Measurements from ENCODE around the gene ADAMTS16. TPM values are rescaled to one million over a fixed set of nuclear protein-coding genes. Genes with fewer than 3 reads are reported as not detected.
A peak's percentile ranks its signal among the peaks of the same experiment; 100 is the strongest.

The ADAMTS16 gene
- total and polyA plus RNA-seq, 4 donors, result 5.0 to 12.3 (median 6.5) TPM

DNA sequence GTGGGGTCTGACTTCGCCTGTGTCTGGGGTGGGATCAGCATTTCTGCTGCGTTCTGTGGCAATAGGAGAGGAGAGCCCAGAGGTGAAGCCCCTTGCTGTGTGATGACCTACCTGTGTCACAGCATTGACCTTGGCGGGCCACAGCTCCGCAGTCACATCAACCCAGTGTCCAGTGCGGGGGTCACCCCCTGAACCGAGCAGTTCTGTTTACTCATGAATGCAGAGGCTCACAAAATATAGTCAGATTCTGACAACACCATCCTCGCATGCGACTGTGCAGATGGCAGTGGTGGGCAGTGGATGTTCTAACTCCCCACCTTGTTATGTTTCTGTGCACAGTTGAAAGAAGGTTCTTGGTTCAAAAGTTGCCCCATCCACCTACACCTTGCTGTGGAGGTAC, 100.1 kb downstream of the ADAMTS16 start:
- H3K27ac ChIP-seq (ENCODE audit: low read depth, low read length), result no peak overlapping the region
- H3K9me3 ChIP-seq (ENCODE audit: control insufficient read depth, insufficient read depth, low read length), result no peaks in the 10 kb centered on the region
- H3K27me3 ChIP-seq (ENCODE audit: control insufficient read depth, insufficient read depth, low read length), result no peaks in the 10 kb centered on the region
- WGBS (ENCODE audit: insufficient coverage), result 95% methylated on average over 5 of the region's 8 CpGs
- no peaks in the 10 kb centered on the region for H3K4me1 ChIP-seq (ENCODE audit: control insufficient read depth, insufficient read depth, low read length)
- H3K4me3 ChIP-seq (ENCODE audit: low read depth, low read length), result no peak overlapping the region
- no peak for DNase-seq (ENCODE audit: low read depth in 4 of 6, low spot score in 6 of 6)
- no peaks in the 10 kb centered on the region for H3K36me3 ChIP-seq (ENCODE audit: control insufficient read depth, insufficient read depth, low read length)

DNA sequence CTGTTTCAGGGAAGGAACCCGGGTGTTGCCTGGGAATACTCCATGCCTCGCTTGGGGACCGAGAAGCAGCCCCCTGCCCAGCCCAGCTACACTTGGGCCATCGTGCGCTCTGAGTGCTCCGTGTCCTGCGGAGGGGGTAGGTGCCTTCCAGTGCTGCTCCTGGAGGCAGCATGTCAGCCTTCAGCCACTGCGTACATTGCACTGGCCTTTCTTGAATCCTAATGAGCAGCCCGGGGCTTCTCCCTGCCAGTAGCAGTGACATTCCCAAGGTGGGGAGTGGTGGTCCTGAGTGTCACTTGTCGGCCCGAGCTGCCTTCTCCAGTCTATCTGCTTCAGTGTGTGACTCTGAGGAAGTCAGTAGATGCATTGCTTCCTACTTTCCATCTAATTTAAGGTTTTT, 101.9 kb downstream of the ADAMTS16 start:
- Histone ChIP-seq H3K27me3 (ENCODE audit: control insufficient read depth, insufficient read depth, low read length) (no peaks in the 10 kb centered on the region), H3K27ac (ENCODE audit: low read depth, low read length) (no peak overlapping the region), H3K4me3 (ENCODE audit: low read depth, low read length) (no peak overlapping the region), H3K36me3 (ENCODE audit: control insufficient read depth, insufficient read depth, low read length) (no peaks in the 10 kb centered on the region), H3K9me3 (ENCODE audit: control insufficient read depth, insufficient read depth, low read length) (no peaks in the 10 kb centered on the region), H3K4me1 (ENCODE audit: control insufficient read depth, insufficient read depth, low read length) (no peaks in the 10 kb centered on the region)
- WGBS (ENCODE audit: insufficient coverage), result 88% methylated on average over 5 of the region's 11 CpGs
- DNase-seq (ENCODE audit: low read depth in 4 of 6, low spot score in 6 of 6), result no peak

DNA sequence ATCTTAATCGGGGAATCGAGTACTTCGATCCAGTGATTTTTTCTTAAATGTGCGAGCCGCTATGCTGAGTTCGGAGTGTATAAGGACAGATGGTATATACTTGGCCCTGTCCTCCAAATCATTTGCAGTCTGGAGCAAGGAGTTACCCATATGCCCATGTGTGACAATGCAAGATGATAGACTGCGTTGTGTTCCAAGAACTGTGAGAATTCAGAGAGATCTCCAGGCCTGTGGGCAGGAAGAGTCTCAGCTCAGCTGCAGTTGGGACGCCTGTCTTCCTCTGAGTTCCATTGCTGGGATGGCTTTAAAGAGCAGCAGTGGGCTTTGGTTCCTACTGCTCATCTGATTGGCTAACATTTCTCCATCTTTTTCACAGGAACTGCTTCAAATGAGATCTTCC, 106.6 kb downstream of the ADAMTS16 start:
- Histone ChIP-seq H3K36me3 (ENCODE audit: control insufficient read depth, insufficient read depth, low read length) (no peaks in the 10 kb centered on the region), H3K27me3 (ENCODE audit: control insufficient read depth, insufficient read depth, low read length) (no peaks in the 10 kb centered on the region), H3K4me3 (ENCODE audit: low read depth, low read length) (no peak overlapping the region), H3K9me3 (ENCODE audit: control insufficient read depth, insufficient read depth, low read length) (no peaks in the 10 kb centered on the region), H3K27ac (ENCODE audit: low read depth, low read length) (no peak overlapping the region), H3K4me1 (ENCODE audit: control insufficient read depth, insufficient read depth, low read length) (no peaks in the 10 kb centered on the region)
- peak in 1 of 6 donors; percentile 93 for DNase-seq (ENCODE audit: low read depth in 4 of 6, low spot score in 6 of 6)
- 93% methylated on average over 8 of the region's 8 CpGs for WGBS (ENCODE audit: insufficient coverage)

DNA sequence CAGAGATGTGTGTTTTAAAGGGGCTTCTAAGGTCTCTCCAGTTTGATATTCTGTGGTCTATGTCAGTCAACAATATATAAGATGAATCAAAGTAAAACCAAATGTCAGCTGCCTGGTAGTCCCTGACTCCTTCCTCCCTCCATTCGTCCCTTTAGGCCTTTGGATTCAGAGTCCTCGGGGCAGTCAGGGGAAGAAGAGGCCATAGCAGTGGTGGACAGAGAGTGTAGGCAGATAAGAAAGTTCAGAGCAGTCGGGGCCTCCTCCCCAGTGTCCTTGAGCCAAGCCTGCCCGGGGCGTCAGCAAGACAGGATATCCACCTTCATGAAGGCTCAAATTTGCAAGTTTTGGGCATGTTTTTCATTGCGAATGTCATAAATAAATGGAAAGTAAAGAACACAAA, 110.6 kb downstream of the ADAMTS16 start:
- Histone ChIP-seq H3K27ac (ENCODE audit: low read depth, low read length) (no peak overlapping the region), H3K9me3 (ENCODE audit: control insufficient read depth, insufficient read depth, low read length) (peaks cover 9% of the 10 kb centered on the region), H3K36me3 (ENCODE audit: control insufficient read depth, insufficient read depth, low read length) (no peaks in the 10 kb centered on the region), H3K4me1 (ENCODE audit: control insufficient read depth, insufficient read depth, low read length) (no peaks in the 10 kb centered on the region), H3K4me3 (ENCODE audit: low read depth, low read length) (no peak overlapping the region), H3K27me3 (ENCODE audit: control insufficient read depth, insufficient read depth, low read length) (no peaks in the 10 kb centered on the region)
- no peak for DNase-seq (ENCODE audit: low read depth in 4 of 6, low spot score in 6 of 6)
- WGBS (ENCODE audit: insufficient coverage), result 96% methylated on average over 3 of the region's 6 CpGs

DNA sequence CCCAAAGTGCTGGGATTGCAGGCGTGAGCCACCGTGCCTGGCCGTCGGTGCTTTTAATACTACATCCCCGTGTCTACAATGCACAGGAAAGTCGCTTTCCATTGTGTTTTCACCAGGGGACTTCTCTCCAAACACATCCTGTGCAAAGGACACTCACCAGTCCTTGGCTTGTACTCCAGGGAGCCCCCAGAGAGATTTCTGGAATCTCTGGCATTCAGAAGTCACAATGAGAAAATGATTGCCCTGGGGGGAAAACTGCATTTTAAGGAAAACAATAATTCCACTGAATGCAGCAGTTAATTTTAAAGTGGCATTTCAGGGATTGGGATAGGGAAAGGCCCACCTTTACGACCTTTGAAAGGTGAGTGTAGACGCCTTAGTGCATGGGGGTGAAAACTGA, 112.0 kb downstream of the ADAMTS16 start:
- no peaks in the 10 kb centered on the region for H3K36me3 ChIP-seq (ENCODE audit: control insufficient read depth, insufficient read depth, low read length)
- DNase-seq (ENCODE audit: low read depth in 4 of 6, low spot score in 6 of 6), result no peak
- WGBS (ENCODE audit: insufficient coverage), result 90% methylated on average over 8 of the region's 8 CpGs
- peaks cover 9% of the 10 kb centered on the region for H3K9me3 ChIP-seq (ENCODE audit: control insufficient read depth, insufficient read depth, low read length)
- H3K27me3 ChIP-seq (ENCODE audit: control insufficient read depth, insufficient read depth, low read length), result no peaks in the 10 kb centered on the region
- no peak overlapping the region for H3K4me3 ChIP-seq (ENCODE audit: low read depth, low read length)
- H3K27ac ChIP-seq (ENCODE audit: low read depth, low read length), result no peak overlapping the region
- no peaks in the 10 kb centered on the region for H3K4me1 ChIP-seq (ENCODE audit: control insufficient read depth, insufficient read depth, low read length)

DNA sequence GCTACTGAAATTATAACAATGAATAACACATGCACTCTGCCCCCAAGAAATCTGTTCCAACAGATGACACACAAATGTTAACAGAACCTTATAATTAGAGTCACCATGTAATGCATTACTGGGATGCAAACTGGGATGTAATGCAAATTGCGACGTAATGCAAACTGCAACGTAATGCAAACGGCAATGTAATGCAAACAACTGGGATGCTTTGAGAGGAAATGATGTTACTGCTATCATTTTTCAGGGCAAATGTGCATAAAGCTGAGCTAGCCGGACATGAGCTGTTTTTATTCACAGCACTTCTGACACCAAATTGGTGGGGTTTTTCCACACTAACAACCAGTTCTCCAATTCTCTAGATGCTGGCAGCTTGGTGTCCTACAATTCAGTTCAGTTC, 117.2 kb downstream of the ADAMTS16 start:
- H3K27ac ChIP-seq (ENCODE audit: low read depth, low read length), result no peak overlapping the region
- H3K27me3 ChIP-seq (ENCODE audit: control insufficient read depth, insufficient read depth, low read length), result no peaks in the 10 kb centered on the region
- DNase-seq (ENCODE audit: low read depth in 4 of 6, low spot score in 6 of 6), result no peak
- no peaks in the 10 kb centered on the region for H3K4me1 ChIP-seq (ENCODE audit: control insufficient read depth, insufficient read depth, low read length)
- H3K4me3 ChIP-seq (ENCODE audit: low read depth, low read length), result no peak overlapping the region
- 82% methylated on average over 5 of the region's 5 CpGs for WGBS (ENCODE audit: insufficient coverage)
- no peaks in the 10 kb centered on the region for H3K36me3 ChIP-seq (ENCODE audit: control insufficient read depth, insufficient read depth, low read length)
- peaks cover 9% of the 10 kb centered on the region for H3K9me3 ChIP-seq (ENCODE audit: control insufficient read depth, insufficient read depth, low read length)

DNA sequence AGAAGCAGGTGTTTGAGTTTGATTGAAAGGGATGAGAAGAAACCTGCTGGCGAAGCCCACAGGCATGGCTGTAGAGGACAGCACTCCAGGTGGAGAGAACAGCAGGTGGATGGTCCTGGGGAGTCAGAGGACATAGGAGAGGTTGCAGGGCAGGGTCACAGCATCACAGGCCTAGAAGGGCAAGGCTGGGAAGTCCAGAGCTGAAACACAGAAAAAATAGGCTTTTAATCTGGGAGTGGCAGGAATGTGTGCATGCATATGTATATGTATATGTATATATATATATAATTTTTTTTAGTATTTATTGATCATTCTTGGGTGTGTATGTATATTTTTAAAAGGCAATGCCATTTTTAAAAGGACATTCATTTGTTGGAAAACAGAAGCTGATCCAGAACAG, 118.4 kb downstream of the ADAMTS16 start:
- Histone ChIP-seq H3K4me1 (ENCODE audit: control insufficient read depth, insufficient read depth, low read length) (no peaks in the 10 kb centered on the region), H3K4me3 (ENCODE audit: low read depth, low read length) (no peak overlapping the region), H3K27ac (ENCODE audit: low read depth, low read length) (no peak overlapping the region), H3K36me3 (ENCODE audit: control insufficient read depth, insufficient read depth, low read length) (no peaks in the 10 kb centered on the region), H3K27me3 (ENCODE audit: control insufficient read depth, insufficient read depth, low read length) (no peaks in the 10 kb centered on the region), H3K9me3 (ENCODE audit: control insufficient read depth, insufficient read depth, low read length) (peaks cover 6% of the 10 kb centered on the region)
- WGBS (ENCODE audit: insufficient coverage), result 89% methylated on average over 1 of the region's 1 CpG
- DNase-seq (ENCODE audit: low read depth in 4 of 6, low spot score in 6 of 6), result no peak

DNA sequence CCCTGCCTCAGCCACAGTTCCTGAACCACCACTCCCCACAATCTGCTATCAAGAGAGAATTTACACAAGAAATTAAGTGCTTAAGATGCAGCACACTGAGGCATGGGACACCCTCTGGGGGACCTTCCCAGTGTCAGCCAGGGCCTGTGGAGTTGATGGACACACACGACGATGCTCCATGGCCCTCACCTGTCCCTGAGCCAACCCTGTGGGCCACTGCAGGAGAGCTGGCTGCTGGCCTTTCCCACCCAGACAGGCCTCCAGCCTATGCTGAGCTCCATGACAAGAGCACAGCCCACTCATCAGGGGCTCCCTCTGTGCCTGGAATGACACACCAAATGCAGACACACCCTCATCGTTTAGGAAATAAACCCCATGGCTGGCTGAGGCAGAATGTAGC, 124.6 kb downstream of the ADAMTS16 start:
- Histone ChIP-seq H3K27ac (ENCODE audit: low read depth, low read length) (no peak overlapping the region), H3K36me3 (ENCODE audit: control insufficient read depth, insufficient read depth, low read length) (no peaks in the 10 kb centered on the region), H3K4me1 (ENCODE audit: control insufficient read depth, insufficient read depth, low read length) (peaks cover 8% of the 10 kb centered on the region), H3K9me3 (ENCODE audit: control insufficient read depth, insufficient read depth, low read length) (no peaks in the 10 kb centered on the region), H3K27me3 (ENCODE audit: control insufficient read depth, insufficient read depth, low read length) (no peaks in the 10 kb centered on the region), H3K4me3 (ENCODE audit: low read depth, low read length) (no peak overlapping the region)
- WGBS (ENCODE audit: insufficient coverage), result 65% methylated on average over 3 of the region's 3 CpGs
- DNase-seq (ENCODE audit: low read depth in 4 of 6, low spot score in 6 of 6), result no peak

DNA sequence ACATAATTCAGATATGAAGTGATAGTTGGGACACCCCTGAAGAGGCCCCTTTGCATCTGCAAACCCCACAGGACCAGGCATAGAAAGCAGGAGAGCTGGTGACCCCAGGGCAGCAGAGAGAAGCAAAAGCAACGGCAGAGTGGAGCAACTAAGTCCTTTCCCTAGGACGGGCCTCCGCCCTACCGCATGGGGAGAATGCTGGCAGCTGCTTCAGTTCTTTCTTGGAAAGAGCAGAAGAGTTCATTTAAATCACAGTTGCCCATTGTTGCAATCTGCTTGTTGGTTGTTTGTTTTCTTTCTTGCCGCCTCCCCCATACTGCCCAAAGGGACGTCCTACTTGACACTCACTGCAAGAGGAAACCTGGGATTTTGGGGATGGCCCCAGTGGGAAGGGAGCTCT, 126.2 kb downstream of the ADAMTS16 start:
- no peaks in the 10 kb centered on the region for H3K27me3 ChIP-seq (ENCODE audit: control insufficient read depth, insufficient read depth, low read length)
- H3K4me3 ChIP-seq (ENCODE audit: low read depth, low read length), result no peak overlapping the region
- WGBS (ENCODE audit: insufficient coverage), result 70% methylated on average over 4 of the region's 6 CpGs
- no peak overlapping the region for H3K27ac ChIP-seq (ENCODE audit: low read depth, low read length)
- H3K4me1 ChIP-seq (ENCODE audit: control insufficient read depth, insufficient read depth, low read length), result peaks cover 15% of the 10 kb centered on the region
- no peaks in the 10 kb centered on the region for H3K36me3 ChIP-seq (ENCODE audit: control insufficient read depth, insufficient read depth, low read length)
- no peak for DNase-seq (ENCODE audit: low read depth in 4 of 6, low spot score in 6 of 6)
- no peaks in the 10 kb centered on the region for H3K9me3 ChIP-seq (ENCODE audit: control insufficient read depth, insufficient read depth, low read length)

DNA sequence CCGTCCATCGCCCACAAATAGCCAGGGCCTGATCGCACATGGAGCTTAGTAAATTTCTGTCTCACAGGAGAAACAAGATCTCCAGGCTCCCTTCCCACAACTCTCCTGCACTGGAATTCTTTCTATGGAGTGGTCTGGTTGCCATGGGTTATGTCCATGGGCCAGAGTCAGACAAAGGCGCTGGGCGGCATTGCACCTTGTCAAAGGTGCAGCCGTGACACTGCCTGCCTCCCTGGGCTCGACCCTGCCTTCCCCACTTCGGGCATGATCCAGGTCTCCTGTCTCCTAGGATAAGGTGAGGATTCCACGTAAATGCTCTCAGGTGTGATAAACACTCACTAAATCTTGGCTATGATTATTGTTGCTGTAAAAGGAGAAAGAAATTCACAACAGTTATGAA, 130.0 kb downstream of the ADAMTS16 start:
- Histone ChIP-seq H3K9me3 (ENCODE audit: control insufficient read depth, insufficient read depth, low read length) (no peaks in the 10 kb centered on the region), H3K36me3 (ENCODE audit: control insufficient read depth, insufficient read depth, low read length) (no peaks in the 10 kb centered on the region), H3K27me3 (ENCODE audit: control insufficient read depth, insufficient read depth, low read length) (no peaks in the 10 kb centered on the region), H3K4me1 (ENCODE audit: control insufficient read depth, insufficient read depth, low read length) (peaks cover 28% of the 10 kb centered on the region), H3K27ac (ENCODE audit: low read depth, low read length) (no peak overlapping the region), H3K4me3 (ENCODE audit: low read depth, low read length) (no peak overlapping the region)
- WGBS (ENCODE audit: insufficient coverage), result 66% methylated on average over 4 of the region's 9 CpGs
- DNase-seq (ENCODE audit: low read depth in 4 of 6, low spot score in 6 of 6), result no peak

Measured in spinal cord (tissue), 10 donors.